ENCODE data around the gene KIF9.
"Not testable (repeated sequence)": the region's sequence is repeated elsewhere in the genome, so short reads cannot be mapped to it uniquely, and the experiment has no call there.

The KIF9 gene, protein sequence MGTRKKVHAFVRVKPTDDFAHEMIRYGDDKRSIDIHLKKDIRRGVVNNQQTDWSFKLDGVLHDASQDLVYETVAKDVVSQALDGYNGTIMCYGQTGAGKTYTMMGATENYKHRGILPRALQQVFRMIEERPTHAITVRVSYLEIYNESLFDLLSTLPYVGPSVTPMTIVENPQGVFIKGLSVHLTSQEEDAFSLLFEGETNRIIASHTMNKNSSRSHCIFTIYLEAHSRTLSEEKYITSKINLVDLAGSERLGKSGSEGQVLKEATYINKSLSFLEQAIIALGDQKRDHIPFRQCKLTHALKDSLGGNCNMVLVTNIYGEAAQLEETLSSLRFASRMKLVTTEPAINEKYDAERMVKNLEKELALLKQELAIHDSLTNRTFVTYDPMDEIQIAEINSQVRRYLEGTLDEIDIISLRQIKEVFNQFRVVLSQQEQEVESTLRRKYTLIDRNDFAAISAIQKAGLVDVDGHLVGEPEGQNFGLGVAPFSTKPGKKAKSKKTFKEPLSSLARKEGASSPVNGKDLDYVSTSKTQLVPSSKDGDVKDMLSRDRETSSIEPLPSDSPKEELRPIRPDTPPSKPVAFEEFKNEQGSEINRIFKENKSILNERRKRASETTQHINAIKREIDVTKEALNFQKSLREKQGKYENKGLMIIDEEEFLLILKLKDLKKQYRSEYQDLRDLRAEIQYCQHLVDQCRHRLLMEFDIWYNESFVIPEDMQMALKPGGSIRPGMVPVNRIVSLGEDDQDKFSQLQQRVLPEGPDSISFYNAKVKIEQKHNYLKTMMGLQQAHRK

DNA sequence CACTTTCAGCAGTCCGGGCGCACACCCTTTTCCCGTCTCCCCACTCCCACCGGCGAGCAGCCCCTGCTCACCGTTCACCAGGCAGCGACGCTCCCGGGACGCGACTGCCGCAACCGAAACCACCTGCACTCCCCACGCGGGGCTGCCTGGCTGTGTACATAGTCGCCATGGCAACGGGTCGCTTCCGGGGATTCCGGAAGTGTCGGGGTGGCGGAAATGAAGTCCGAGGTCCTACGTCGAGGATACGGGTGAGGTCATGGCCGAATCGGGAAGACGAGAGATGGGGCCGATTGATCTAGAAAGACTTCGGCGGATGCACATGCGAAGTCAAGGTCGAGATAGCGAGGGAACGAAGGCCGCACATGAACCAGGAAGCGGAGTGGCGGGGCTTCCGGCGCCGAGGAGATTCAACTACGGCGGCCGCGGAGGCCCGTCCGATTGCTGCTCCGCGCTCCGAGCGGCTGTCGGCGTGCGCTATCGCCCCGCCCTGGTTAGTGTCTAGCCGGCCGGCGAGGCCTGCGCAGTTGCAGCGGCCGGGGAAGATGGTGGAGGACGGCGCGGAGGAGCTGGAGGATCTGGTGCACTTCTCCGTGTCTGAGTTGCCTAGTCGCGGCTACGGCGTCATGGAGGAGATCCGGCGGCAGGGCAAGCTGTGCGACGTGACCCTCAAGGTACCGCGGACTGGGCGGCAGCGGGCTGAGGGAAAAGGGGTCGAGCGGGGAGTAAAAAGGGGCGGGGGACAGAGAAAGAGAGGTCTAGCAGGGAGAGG lies at the start of gene KIF9, which contains the start of gene KLHL18:
KIF9 (minus strand) TSS at position 376 of the 769 bp plus-strand sequence. CDS start 5,425 bp downstream, outside the sequence.
KLHL18 (plus strand) TSS at position 521 of the 769 bp plus-strand sequence; CDS start at position 543, 22 bp downstream.
- peak; percentile 95 to 98 for DNase-seq

GRCh38 chr3:47324278-47324865 lies 41.8 kb upstream of the KIF9 start:
- DNase-seq = peak; percentile 79 to 84

- no peak for DNase-seq
Measured at GRCh38 chr3:47323431-47324277, 41.1 kb upstream of the KIF9 start.

DNA sequence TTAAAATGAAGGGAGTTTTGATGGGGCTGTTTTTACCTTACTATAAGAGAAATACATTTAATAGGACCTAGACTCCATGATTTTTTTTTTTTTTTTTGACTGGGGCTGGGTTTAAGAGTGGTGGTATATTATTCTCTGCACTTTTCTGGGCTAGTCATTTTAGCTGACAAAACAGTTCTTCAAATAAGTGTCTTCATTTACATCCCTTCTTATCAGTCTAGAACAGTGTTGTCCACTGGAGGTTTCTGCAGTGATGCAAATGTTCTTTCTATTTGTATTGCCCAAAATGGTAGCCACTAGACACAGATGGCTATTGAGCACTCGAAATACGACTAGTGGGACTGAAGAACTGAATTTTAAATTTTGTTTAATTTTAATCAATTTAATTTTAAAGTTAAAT lies 37.4 kb upstream of the KIF9 start:
- no peak for DNase-seq

DNA sequence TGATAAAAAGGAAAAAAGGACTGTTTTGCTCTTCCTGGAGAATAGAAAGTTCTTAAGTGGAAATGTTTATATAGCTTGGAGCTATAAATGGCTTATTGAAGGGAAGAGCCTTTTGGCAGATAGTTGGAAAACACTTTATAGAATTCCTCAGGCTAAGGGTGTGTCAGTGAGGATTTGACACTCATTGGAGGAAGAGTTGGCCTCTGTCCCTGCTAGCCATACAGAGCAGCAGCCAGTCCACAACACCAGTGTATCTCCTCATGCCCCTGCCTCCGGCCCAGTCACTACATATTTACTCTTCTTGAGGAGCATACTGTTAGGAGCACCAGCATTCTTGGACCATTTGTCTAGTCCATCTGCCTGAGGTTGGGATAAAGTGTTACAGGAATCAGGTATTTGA lies 36.3 kb upstream of the KIF9 start:
- DNase-seq = no peak

DNA sequence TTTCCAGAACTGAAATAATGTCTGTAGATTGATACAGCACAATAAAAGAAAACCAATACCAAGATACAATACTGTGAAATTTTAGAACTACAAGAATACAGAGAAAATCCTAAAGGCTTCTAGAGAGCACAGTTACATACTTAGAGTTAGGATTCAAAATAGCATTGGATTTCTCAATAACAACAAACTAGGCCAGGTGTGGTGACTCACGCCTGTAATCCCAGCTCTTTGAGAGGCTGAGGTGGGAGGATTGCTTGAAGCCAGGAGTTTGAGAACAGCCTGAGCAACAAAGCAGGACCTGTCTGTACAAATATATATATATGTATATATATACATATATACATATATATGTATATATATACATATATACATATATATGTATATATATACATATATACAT lies 33.6 kb upstream of the KIF9 start:
- not testable (repeated sequence) for DNase-seq

DNA sequence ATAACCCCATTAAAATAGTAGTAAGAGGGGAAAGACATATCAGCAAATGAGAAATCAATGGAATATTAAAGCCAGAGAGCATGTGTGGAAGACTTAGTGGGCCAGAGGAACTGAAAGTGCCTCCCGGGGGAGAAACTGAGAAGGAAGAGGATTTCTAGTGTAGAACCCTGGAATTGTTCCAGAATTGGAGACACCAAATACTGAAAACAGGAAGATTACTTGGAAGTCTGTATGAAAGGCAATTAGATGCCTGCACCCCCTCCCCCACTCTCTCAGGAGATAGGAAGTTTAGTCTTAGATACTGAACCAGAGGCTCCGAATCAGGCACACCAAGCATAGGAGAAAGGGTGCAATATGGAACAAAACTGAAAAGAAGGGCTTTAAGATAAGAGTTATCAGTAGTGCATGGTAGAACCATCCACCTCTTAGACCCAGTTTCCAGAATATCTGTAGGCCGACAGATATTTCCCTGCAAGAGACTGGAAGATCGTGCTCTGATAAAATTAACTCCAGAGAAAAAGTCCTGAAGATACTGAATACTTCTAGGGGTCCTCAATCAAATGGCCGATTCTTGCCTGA lies 32.6 kb upstream of the KIF9 start:
- DNase-seq = no peak

DNA sequence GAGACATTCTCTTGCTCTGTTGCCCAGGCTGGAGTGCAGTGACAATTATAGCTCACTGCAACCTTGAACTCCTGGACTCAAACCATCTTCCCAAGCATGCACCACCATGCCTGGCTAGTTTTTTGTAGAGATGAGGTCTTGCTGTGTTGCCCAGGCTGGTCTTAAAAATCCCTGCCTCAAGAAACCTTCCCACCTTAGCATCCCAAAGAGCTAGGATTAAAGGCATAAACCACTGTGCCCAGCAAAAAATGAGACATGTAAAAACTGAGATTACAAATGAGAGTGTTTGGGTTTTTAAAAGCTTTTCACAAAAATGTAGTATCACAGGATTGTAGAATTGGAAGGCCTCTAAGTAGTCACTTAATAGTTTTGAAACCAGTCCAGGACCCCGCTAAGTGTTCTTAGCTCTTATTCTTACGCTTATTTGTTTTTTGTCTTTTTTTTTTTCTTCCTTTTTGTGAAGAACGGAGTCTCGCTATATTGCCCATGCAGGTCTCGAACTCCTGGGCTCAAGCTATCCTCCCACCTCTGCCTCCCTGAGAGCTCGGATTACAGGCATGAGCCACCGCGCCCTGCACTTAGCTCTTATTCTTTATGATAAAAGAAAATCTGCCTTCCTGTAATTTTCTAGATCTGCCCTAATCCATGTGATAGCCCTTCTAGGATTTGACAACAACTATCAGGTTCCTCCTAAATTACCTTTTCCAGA lies 31.6 kb upstream of the KIF9 start:
- DNase-seq = no peak

DNA sequence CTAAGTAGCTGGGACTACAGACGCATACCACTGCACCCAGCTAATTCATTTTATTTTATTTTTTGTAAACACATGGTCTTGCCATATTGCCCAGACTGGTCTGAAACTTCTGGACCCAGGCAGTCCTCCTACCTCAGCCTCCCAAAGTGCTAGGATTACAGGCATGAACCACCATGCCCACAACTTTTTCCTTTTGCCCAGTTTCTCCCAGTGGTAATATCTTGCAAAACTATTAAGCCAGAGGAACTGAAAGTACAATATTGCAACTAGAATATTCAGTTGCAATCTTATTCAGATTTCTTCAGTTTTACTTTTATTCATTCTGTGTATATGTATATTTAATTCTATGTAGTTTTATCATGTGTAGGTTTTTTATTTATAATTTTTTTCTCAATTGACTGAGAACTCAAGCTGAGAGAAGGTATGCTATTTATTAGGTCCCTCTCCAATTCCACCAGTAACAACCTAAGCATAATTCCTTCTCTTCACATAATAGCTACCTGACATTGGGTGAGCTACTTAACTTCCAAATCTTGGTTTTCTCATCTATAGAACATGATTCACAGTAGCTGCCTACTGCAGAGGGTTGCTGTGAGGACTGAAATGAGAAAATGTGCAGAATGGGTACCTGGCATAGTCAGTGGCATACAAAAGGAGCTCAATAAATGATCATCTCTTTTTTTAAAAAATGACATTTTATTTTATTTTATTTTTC lies 30.9 kb upstream of the KIF9 start:
- no peak for DNase-seq

GRCh38 chr3:47310391-47310790 lies 27.8 kb upstream of the KIF9 start:
- no peak for DNase-seq

- DNase-seq = not testable (repeated sequence)
Measured at GRCh38 chr3:47309231-47309630, 26.6 kb upstream of the KIF9 start.

GRCh38 chr3:47306022-47306421 lies 23.4 kb upstream of the KIF9 start:
- DNase-seq = no peak

GRCh38 chr3:47301456-47301855 lies 18.9 kb upstream of the KIF9 start:
- no peak for DNase-seq

DNA sequence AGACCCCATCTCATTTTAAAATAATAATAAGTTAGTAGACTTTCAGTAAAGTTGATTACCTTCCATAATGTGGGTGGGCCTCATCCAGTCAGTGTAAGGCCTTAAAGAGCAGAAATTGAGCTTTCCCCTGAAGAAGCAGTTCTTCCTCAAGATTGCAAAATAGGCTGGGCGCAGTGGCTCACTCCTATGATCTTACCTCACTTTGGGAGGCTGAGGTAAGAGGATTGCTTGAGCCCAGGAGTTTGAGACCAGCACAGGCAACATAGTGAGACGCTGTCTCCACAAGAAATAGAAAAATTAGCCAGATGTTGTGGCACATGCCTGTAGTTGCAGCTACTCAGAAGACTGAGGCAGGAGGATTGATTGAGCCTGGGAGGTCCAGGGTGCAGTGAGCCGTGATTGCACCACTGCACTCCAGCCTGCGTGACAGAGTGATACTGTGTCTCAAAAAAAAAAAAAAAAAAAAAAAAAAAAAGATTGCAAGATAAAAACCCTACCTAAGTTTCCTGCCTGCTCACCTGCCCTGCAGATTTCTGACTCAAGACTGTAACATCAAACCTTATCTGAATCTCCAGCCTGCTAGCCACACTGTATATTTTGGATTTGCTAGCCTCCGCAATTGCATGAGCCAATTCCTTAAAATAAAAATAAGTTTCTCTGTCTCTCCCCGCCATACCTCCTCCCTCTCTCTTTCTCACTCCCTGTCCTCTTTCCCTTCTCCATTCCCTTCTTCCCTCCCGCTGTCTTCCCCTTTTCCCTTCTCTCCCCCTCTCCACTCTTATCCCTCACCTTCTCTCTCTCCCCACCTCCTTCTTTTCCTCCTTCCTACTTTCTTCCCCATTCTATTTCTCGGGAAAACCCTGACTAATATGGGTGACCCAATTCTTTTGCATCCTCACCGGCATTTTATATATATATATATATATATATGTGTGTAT lies 17.1 kb upstream of the KIF9 start:
- DNase-seq = peak; percentile 13 to 35

GRCh38 chr3:47298439-47298838 lies 15.8 kb upstream of the KIF9 start:
- no peak for DNase-seq

DNA sequence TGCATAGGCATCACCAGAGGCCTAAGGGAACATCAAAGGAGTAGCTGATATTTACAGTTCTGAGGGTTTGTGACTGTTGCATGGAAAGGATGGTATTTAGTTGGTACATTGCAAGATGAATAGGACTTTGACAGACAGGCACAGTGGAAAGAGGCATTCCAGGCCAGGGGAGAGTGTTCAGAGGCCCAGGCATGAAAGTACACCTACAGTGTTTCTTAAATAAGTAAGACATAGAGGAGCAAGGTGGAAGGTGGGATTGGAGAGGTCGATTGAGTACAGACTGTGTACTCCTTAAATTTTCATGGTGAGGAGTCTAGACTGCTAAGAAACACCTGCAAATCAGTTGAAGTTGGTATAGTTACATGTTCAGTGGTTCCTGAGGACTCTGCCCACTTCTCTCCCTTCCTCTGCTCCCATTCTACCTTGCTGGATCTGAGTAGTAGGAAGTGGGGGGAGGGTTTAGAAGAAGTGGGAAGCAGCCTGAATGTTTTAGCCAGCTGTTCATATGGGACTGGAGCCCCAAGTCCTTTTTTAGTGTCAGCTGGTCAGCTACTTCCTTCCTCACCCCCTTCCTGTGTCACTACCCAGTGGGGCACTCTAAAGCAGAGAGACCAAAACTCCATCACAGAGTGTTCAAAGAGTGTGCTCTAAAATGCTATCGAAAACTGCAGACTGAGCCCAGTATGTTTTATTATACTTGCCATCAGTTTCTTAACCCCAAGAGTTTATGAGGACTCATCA lies 14.1 kb upstream of the KIF9 start:
- peak; percentile 11 to 44 for DNase-seq

- DNase-seq = no peak
Measured at GRCh38 chr3:47295976-47296375, 13.4 kb upstream of the KIF9 start.

DNA sequence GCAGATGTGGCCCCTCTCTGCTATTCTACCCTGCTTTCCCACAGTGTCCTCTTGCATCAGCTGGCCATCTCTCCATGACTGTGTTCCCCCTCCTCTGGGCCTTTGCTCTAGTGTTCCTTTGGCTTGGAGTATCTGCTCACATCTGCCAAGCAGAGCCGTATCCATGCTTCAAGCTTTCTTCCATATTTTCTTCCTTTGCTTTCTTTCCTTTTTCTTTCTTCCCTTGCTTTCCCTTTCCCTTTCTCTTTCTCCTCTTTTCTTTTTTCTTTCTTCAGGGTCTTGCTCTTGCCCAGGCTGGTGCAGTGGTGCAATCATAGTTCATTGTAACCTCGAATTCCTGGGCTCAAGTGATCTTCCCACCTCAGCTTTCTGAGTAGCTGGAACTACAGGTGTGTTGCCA lies 12.7 kb upstream of the KIF9 start:
- DNase-seq = no peak

Data from AML-193 (cell line).